GM12891 (cell line): ENCODE results near the gene FCN2.

Experiments
- POLR2A ChIP-seq: IDR thresholded peaks from 2 replicates; pipeline ENCODE4 v1.6.1; 2011; ENCODE audit warnings: low read depth, low read length, control low read depth
- POLR2AphosphoS5 ChIP-seq: IDR thresholded peaks from 2 replicates; pipeline ENCODE4 v1.6.1; 2011; ENCODE audit warnings: low read depth, low read length, control low read depth
- SPI1 ChIP-seq: IDR thresholded peaks from 2 replicates; pipeline ENCODE4 v1.6.1; 2011; ENCODE audit warnings: low read depth, low read length, control low read depth
- TAF1 ChIP-seq: IDR thresholded peaks from 2 replicates; pipeline ENCODE4 v1.6.1; 2011; ENCODE audit warnings: low read depth, low read length, control low read depth

GRCh38 chr9:134841180-134841904, 39.3 kb upstream of the FCN2 start:
- TF ChIP-seq POLR2A (no peak), TAF1 (no peak), POLR2AphosphoS5 (no peak), SPI1 (no peak)
